AG10803 (cell line): Measurements from ENCODE around the gene TMEM217.
A peak's percentile ranks its signal among the peaks of the same experiment; 100 is the strongest.

Experiments
- DNase-seq: peaks from one replicate; pipeline ENCODE4 v3.0.0; 2010; ENCODE audit warnings: low read depth
- H3K4me3 ChIP-seq: 2 replicates; pipeline ENCODE4 v1.5.1; 2011; ENCODE audit warnings: mild to moderate bottlenecking, low read length, control low read depth
- TF ChIP-seq, protein P1 (sequence below): conservative IDR thresholded peaks from 2 replicates; pipeline ENCODE4 v1.5.1; 2011; ENCODE audit warnings: mild to moderate bottlenecking, low read length, control low read depth, inconsistent platforms

TMEM217 gene

DNA sequence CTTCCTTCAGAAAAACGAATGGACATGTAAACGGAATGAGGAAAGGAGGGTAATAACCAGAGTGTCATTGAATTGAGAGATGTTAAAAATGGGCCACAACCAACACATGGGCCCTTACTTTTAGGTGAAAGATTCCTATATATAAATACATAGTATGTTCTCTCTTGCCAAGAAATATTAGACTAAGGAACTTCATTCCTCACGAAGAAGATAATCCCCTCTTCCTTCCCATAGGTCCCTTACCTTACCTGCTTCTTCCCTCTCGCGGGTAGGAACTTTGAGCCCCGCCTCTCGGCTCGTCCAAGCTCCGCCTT is 667 bp downstream of the TMEM217 start:
- H3K4me3 ChIP-seq = peak overlapping the region; percentile 96
- TF ChIP-seq, protein P1, sequence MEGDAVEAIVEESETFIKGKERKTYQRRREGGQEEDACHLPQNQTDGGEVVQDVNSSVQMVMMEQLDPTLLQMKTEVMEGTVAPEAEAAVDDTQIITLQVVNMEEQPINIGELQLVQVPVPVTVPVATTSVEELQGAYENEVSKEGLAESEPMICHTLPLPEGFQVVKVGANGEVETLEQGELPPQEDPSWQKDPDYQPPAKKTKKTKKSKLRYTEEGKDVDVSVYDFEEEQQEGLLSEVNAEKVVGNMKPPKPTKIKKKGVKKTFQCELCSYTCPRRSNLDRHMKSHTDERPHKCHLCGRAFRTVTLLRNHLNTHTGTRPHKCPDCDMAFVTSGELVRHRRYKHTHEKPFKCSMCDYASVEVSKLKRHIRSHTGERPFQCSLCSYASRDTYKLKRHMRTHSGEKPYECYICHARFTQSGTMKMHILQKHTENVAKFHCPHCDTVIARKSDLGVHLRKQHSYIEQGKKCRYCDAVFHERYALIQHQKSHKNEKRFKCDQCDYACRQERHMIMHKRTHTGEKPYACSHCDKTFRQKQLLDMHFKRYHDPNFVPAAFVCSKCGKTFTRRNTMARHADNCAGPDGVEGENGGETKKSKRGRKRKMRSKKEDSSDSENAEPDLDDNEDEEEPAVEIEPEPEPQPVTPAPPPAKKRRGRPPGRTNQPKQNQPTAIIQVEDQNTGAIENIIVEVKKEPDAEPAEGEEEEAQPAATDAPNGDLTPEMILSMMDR = no peak
- DNase-seq = no peak

DNA sequence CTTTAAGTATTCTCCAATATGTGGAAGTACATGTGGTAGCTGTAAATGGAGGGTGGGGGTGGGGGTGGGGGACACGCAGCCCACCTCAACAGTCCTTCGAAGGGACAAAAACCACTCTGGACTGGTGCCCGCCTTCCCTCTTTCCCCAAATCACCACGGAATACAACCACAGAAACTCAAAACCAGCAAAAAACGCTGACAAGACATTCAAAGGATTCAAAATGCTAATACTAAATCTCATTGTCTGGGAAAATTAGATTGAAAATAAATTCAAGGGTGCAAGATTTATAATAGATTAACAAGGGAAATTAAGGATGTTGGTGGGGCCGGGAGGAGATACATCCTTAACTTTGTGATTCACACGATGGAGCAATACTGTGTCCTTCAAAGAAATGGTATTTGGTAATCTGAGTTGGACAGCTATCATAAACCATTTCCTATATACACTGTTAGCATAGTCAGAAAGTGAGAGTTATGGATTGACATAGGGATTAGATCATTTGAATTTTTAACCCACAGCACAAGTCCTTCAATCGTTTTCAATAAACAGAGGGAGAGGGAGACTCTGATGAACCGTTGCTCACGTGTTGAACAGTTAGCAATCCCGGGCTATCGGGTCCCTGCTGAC is 1.1 kb downstream of the TMEM217 start:
- TF ChIP-seq, protein P1 = no peak
- H3K4me3 ChIP-seq = peak overlapping the region; percentile 96
- peak; percentile 42 for DNase-seq

- no peak for DNase-seq
- no peak overlapping the region for H3K4me3 ChIP-seq
- TF ChIP-seq, protein P1 = no peak
Measured at GRCh38 chr6:37254881-37255280, 3.1 kb downstream of the TMEM217 start.

- no peak overlapping the region for H3K4me3 ChIP-seq
- no peak for DNase-seq
- TF ChIP-seq, protein P1 = no peak
Measured at GRCh38 chr6:37253486-37254007, 4.4 kb downstream of the TMEM217 start.

- TF ChIP-seq, protein P1 = no peak
- peak; percentile 45 for DNase-seq
Measured at GRCh38 chr6:37251211-37251780, 6.6 kb downstream of the TMEM217 start.

GRCh38 chr6:37244430-37245310 is 13.3 kb downstream of the TMEM217 start:
- TF ChIP-seq, protein P1 = no peak
- no peak overlapping the region for H3K4me3 ChIP-seq
- DNase-seq = peak; percentile 100

More at GRCh38 chr6:37251211-37251780, 6.6 kb downstream of the TMEM217 start:
- no peak overlapping the region for H3K4me3 ChIP-seq
